ENCODE measurements around the gene EIF2D. TPM values are rescaled to one million over a fixed set of nuclear protein-coding genes. Genes with fewer than 3 reads are reported as not detected.
"Not testable (repeated sequence)": the region's sequence is repeated elsewhere in the genome, so short reads cannot be mapped to it uniquely, and the experiment has no call there.

EIF2D gene
- polyA plus RNA-seq, 1 donor from 2014 or later = 40.4 TPM

DNA sequence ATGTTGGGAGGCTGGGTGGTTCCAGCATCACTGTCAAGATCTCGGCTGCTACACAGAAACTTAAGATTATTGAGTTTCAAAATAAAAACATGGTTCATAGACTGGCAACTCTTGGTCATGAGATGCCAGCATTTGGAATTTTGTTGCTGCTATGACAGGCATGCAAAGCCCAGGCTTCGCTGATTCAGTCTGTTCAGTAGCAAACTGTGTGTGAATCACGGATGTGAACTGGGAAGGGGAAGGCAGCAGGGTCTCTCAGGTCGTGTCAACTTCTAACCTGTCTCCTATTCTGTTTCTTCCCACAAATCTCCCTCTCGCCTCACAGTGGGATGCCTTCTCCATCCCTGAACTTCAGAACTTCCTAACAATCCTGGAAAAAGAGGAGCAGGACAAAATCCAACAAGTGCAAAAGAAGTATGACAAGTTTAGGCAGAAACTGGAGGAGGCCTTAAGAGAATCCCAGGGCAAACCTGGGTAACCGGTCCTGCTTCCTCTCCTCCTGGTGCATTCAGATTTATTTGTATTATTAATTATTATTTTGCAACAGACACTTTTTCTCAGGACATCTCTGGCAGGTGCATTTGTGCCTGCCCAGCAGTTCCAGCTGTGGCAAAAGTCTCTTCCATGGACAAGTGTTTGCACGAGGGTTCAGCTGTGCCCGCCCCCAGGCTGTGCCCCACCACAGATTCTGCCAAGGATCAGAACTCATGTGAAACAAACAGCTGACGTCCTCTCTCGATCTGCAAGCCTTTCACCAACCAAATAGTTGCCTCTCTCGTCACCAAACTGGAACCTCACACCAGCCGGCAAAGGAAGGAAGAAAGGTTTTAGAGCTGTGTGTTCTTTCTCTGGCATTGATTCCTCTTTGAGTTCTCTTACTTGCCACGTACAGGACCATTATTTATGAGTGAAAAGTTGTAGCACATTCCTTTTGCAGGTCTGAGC is 25.5 kb downstream of the EIF2D start:
- H3K36me3 Mint-ChIP-seq = peaks cover 8% of the 10 kb centered on the region
- H3K4me1 Mint-ChIP-seq = peaks cover 13 to 28% (median 18%) of the 10 kb centered on the region in 3 donors

GRCh38 chr1:206584683-206585082 is 27.6 kb downstream of the EIF2D start:
- Mint-ChIP-seq H3K4me1 (peaks cover 29 to 35% (median 32%) of the 10 kb centered on the region in 3 donors), H3K4me3 (no peak overlapping the region), H3K9me3 (no peaks in the 10 kb centered on the region), H3K27ac (peak overlapping the region; percentile 59 to 71 (median 71)), H3K36me3 (peaks cover 8% of the 10 kb centered on the region), H3K27me3 (no peaks in the 10 kb centered on the region)

More for the DNA sequence above, 25.5 kb downstream of the EIF2D start:
- H3K4me3 Mint-ChIP-seq = peak overlapping the region in 1 of 4 donors; percentile 17
- peak overlapping the region in 2 of 3 donors; percentile 47 to 81 for H3K27ac Mint-ChIP-seq
- no peaks in the 10 kb centered on the region for H3K27me3 Mint-ChIP-seq
- H3K9me3 Mint-ChIP-seq = no peaks in the 10 kb centered on the region

DNA sequence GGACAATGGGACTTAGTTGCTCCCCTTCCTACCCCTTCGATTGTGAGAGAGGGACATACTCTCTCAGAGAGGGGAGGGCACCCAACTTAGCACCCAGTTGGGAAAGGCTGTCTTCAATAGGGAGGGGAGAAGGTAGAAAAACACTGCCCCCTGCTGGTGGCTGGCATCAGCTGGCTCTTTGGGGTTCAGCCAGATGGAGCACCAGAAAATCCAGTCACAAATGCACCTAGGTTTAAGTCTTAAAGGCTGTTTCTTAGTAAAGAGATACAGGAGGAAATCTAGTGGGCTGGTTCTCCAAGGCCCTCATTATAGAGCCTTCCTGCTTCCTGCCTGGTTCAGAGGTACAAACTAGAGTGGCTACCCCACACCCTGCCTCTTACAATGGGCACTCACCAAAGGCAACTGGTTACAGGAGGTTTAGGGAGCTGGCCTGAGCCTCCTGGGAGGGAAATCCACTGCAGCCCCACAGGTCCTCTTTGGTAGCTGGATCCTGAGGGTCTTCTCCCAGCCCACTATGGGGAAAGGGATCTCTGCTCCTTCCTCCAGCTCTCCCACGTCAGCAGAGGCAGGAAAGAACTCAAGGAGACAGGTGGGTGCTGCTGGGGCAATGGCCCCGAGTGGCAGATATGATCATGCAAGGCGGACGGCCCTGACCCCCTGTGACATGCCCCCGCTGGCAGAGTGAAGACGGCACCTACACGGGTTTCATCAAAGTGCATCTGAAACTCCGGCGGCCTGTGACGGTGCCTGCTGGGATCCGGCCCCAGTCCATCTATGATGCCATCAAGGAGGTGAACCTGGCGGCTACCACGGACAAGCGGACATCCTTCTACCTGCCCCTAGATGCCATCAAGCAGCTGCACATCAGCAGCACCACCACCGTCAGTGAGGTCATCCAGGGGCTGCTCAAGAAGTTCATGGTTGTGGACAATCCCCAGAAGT is 28.3 kb downstream of the EIF2D start:
- peak overlapping the region in 3 of 4 donors; percentile 60 to 94 (median 61) for H3K4me3 Mint-ChIP-seq

GRCh38 chr1:206582971-206583706 is 29.1 kb downstream of the EIF2D start:
- Mint-ChIP-seq H3K27ac (peak overlapping the region; percentile 93 to 99 (median 97)), H3K4me3 (peak overlapping the region in 3 of 4 donors; percentile 60 to 94 (median 61)), H3K27me3 (no peaks in the 10 kb centered on the region), H3K4me1 (peaks cover 43 to 51% (median 45%) of the 10 kb centered on the region in 3 donors), H3K36me3 (peaks cover 8% of the 10 kb centered on the region), H3K9me3 (no peaks in the 10 kb centered on the region)

More for the DNA sequence above, 28.3 kb downstream of the EIF2D start:
- H3K27me3 Mint-ChIP-seq = no peaks in the 10 kb centered on the region
- H3K27ac Mint-ChIP-seq = peak overlapping the region; percentile 36 to 97 (median 93)
- H3K4me1 Mint-ChIP-seq = peaks cover 36 to 42% (median 37%) of the 10 kb centered on the region in 3 donors
- H3K36me3 Mint-ChIP-seq = peaks cover 8% of the 10 kb centered on the region
- no peaks in the 10 kb centered on the region for H3K9me3 Mint-ChIP-seq

- Mint-ChIP-seq H3K36me3 (peaks cover 8% of the 10 kb centered on the region), H3K27ac (peak overlapping the region; percentile 93 to 99 (median 99)), H3K9me3 (no peaks in the 10 kb centered on the region), H3K27me3 (no peaks in the 10 kb centered on the region), H3K4me3 (peak overlapping the region in 1 of 4 donors; percentile 52), H3K4me1 (peaks cover 47 to 55% (median 50%) of the 10 kb centered on the region in 3 donors)
Measured at GRCh38 chr1:206582537-206582936, 29.7 kb downstream of the EIF2D start.

GRCh38 chr1:206581571-206581981 is 30.7 kb downstream of the EIF2D start:
- no peaks in the 10 kb centered on the region for H3K27me3 Mint-ChIP-seq
- H3K27ac Mint-ChIP-seq = peak overlapping the region; percentile 93 to 99 (median 99)
- H3K4me3 Mint-ChIP-seq = peak overlapping the region in 3 of 4 donors; percentile 78 to 87 (median 86)
- H3K36me3 Mint-ChIP-seq = peaks cover 8% of the 10 kb centered on the region
- no peaks in the 10 kb centered on the region for H3K9me3 Mint-ChIP-seq
- peaks cover 55 to 62% (median 55%) of the 10 kb centered on the region in 3 donors for H3K4me1 Mint-ChIP-seq

DNA sequence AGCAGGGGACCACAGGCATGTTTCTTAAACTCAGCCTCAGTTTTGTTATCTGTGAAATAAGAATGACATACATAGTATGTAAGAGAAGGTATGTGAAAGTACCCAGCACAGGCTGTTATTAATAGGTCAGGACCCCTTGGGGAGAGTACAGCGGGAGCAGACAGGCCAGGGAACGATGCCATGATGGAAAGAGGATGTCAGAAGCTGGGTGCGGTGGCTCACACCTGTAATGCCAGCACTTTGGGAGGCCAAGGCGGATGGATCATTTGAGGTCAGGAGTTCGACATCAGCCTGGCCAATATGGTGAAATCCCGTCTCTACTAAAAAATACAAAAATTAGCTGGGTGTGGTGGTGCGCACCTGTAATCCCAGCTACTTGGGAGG is 31.2 kb downstream of the EIF2D start:
- not testable (repeated sequence) for H3K36me3 Mint-ChIP-seq, H3K9me3 Mint-ChIP-seq, H3K27me3 Mint-ChIP-seq
- Mint-ChIP-seq H3K4me1 (peaks cover 59 to 67% (median 60%) of the 10 kb centered on the region in 3 donors), H3K4me3 (peak overlapping the region; percentile 46 to 87 (median 82)), H3K27ac (peak overlapping the region; percentile 93 to 99 (median 99))

DNA sequence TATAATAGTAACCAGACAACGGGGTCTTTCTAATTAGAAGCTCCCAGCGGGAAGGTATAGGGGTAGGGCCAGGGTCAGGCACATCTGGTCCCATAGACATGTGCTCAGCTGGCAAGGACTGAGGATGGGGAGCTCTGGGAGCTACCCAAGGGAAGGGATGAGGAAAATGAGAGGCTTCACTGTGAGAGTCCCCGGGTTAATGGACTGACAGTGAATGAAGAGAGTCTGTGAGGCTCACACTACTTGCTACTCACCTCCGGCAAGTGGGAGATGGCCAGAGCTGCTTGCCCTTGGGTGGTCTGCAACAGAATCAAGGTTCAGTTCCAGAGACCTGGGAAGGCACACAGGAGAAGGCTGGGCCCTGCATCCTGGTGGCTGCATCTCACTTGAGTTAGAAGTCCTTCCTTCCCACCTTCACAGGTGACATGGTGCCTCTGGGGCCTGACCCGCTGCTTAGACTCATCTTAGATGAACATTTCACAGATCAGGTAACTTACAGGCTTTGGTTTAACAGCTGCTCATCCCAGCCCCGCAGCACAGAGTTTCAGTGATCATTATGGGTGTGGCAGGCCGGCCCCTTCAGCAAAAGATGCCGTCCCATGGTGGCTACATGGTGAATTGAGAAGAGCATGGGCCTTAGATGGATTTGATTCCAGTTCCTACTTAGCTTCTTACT is 31.7 kb downstream of the EIF2D start:
- H3K4me1 Mint-ChIP-seq = peaks cover 61 to 72% (median 65%) of the 10 kb centered on the region in 3 donors
- peak overlapping the region; percentile 93 to 99 (median 99) for H3K27ac Mint-ChIP-seq
- no peaks in the 10 kb centered on the region for H3K27me3 Mint-ChIP-seq
- peaks cover 7% of the 10 kb centered on the region for H3K36me3 Mint-ChIP-seq
- H3K4me3 Mint-ChIP-seq = peak overlapping the region; percentile 61 to 87 (median 86)
- no peaks in the 10 kb centered on the region for H3K9me3 Mint-ChIP-seq

- H3K4me1 Mint-ChIP-seq = peaks cover 66 to 79% (median 71%) of the 10 kb centered on the region in 3 donors
- no peaks in the 10 kb centered on the region for H3K9me3 Mint-ChIP-seq
- peak overlapping the region; percentile 61 to 87 (median 86) for H3K4me3 Mint-ChIP-seq
- peak overlapping the region; percentile 93 to 99 (median 99) for H3K27ac Mint-ChIP-seq
- peaks cover 6% of the 10 kb centered on the region for H3K36me3 Mint-ChIP-seq
- no peaks in the 10 kb centered on the region for H3K27me3 Mint-ChIP-seq
Measured at GRCh38 chr1:206579747-206580437, 32.4 kb downstream of the EIF2D start.

- H3K4me3 Mint-ChIP-seq = peak overlapping the region in 2 of 4 donors; percentile 86 to 87
Measured at GRCh38 chr1:206578978-206579374, 33.3 kb downstream of the EIF2D start.

DNA sequence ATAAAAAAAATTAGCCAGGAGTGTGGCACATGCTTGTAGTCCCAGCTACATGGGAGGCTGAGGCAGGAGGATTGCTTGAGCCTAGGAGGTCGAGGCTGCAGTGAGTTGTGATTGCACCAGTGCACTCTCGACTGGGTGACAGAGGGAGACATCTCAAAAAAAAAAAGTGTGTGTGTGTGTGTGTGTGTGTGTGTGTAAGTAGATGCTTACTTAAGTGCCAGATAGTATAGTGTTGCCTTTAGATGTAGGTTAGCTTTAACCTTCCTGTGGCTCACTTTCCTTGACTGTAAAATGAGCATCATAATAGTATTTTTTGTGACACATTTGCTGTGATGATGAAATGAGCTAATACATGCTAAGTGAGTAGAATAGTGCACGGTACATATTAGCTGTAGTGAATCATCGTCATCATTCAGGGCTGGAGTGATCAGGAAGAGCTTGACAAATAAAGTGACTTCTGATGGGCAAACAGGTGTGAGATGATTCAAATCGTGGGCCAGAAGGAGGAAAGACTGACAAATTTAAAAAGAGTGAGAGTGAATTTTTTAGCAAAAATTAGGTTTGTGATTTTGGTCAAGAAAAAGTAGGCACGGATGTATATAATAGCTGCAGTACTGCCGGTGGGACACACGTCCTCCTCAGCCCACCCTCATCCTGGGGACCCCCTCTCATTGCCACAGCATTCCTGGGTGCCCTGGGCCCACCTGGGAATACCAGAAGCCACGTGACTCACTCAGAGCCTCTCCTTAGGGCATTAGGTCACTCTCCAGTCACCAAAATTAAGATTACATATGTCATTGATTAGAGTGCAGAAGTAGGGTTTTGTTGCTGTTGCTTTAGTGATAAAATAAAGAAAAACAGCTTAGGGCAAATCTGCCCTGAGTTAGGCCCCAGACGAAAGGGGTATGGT is 33.9 kb downstream of the EIF2D start:
- no peaks in the 10 kb centered on the region for H3K27me3 Mint-ChIP-seq
- H3K4me1 Mint-ChIP-seq = peaks cover 69 to 87% (median 76%) of the 10 kb centered on the region in 3 donors
- H3K4me3 Mint-ChIP-seq = peak overlapping the region in 3 of 4 donors; percentile 66 to 87 (median 86)
- no peaks in the 10 kb centered on the region for H3K9me3 Mint-ChIP-seq
- peaks cover 1% of the 10 kb centered on the region for H3K36me3 Mint-ChIP-seq
- H3K27ac Mint-ChIP-seq = peak overlapping the region; percentile 93 to 99 (median 99)

More at GRCh38 chr1:206578978-206579374, 33.3 kb downstream of the EIF2D start:
- Mint-ChIP-seq H3K4me1 (peaks cover 69 to 87% (median 76%) of the 10 kb centered on the region in 3 donors), H3K27ac (peak overlapping the region; percentile 93 to 99 (median 99)), H3K27me3 (no peaks in the 10 kb centered on the region), H3K9me3 (no peaks in the 10 kb centered on the region), H3K36me3 (peaks cover 4% of the 10 kb centered on the region)

GRCh38 chr1:206577626-206578025 is 34.6 kb downstream of the EIF2D start:
- H3K4me3 Mint-ChIP-seq = peak overlapping the region in 3 of 4 donors; percentile 18 to 86 (median 46)
- H3K4me1 Mint-ChIP-seq = peaks cover 72 to 89% (median 78%) of the 10 kb centered on the region in 3 donors
- H3K27me3 Mint-ChIP-seq = no peaks in the 10 kb centered on the region
- H3K36me3 Mint-ChIP-seq = peaks cover 1% of the 10 kb centered on the region
- H3K27ac Mint-ChIP-seq = peak overlapping the region; percentile 93 to 99 (median 96)
- H3K9me3 Mint-ChIP-seq = no peaks in the 10 kb centered on the region
